H1 (cell line): ENCODE results near the gene NDUFA11. TPM values are rescaled to one million over a fixed set of nuclear protein-coding genes. Genes with fewer than 3 reads are reported as not detected.

Experiments used
- CTCF ChIA-PET: fragments of 300-600 bp; sonication (Branson Sonifier 250); formaldehyde crosslinking; loops from one replicate; lab custom pipeline; 2021; ENCODE audit not compliant: partially characterized antibody; lab: Charles Lee
- POLR2A ChIA-PET: fragments of 300-600 bp; sonication (Branson Sonifier 250); formaldehyde crosslinking; loops from one replicate; lab custom pipeline; 2021; ENCODE audit warnings: inconsistent platforms; ENCODE audit not compliant: partially characterized antibody; lab: Charles Lee
- DNase-seq, 2 experiments: peaks; one replicate each; pipeline versions ENCODE4 v3.0.0 to v3.0.0-alpha.2; 2010 to 2022; ENCODE audit warnings: low spot score in 2 of 2, low read depth in 1 of 2, mixed read lengths in 1 of 2
- FAIRE-seq: peaks from 2 replicates; lab custom pipeline; 2011; peaks lifted over from hg19 to GRCh38; lab: Jason Lieb, UNC
- H2AFZ ChIP-seq: 2 replicates; pipeline ENCODE4 v1.8.1; 2012; ENCODE audit warnings: low read length, inconsistent platforms
- H2AK5ac ChIP-seq: 2 replicates; pipeline ENCODE4 v1.6.1; 2013; ENCODE audit warnings: low read depth, low read length
- H2BK120ac ChIP-seq: replicated peaks from 2 replicates; pipeline ENCODE3; 2013; ENCODE audit warnings: low read depth, low read length, inconsistent platforms
- H2BK12ac ChIP-seq: 2 replicates; pipeline ENCODE4 v1.6.1; 2013; ENCODE audit warnings: low read depth, low read length
- H2BK15ac ChIP-seq: 2 replicates; pipeline ENCODE4 v1.6.1; 2013; ENCODE audit warnings: low read length
- H2BK20ac ChIP-seq: 2 replicates; pipeline ENCODE4 v1.6.1; 2013; ENCODE audit warnings: low read length
- H2BK5ac ChIP-seq: 2 replicates; pipeline ENCODE4 v1.6.1; 2013; ENCODE audit warnings: low read depth, low read length
- H3K14ac ChIP-seq: 2 replicates; pipeline ENCODE4 v1.6.1; 2013; ENCODE audit warnings: inconsistent platforms; ENCODE audit not compliant: insufficient read length
- H3K18ac ChIP-seq: 2 replicates; pipeline ENCODE4 v1.6.1; 2013; ENCODE audit warnings: low read length; ENCODE audit errors: extremely low read depth
- H3K23ac ChIP-seq: 2 replicates; pipeline ENCODE4 v1.6.1; 2013; ENCODE audit warnings: inconsistent platforms; ENCODE audit not compliant: insufficient read length
- H3K23me2 ChIP-seq: 2 replicates; pipeline ENCODE4 v1.6.1; 2013; ENCODE audit warnings: low read depth, low read length
- H3K27ac ChIP-seq: 2 replicates; pipeline ENCODE4 v1.6.1; 2011; ENCODE audit warnings: low read depth, low read length, inconsistent platforms
- H3K27me3 ChIP-seq, 4 experiments: replicated peaks in 1 of 4; 1 replicate in 1 of 4; 2 replicates in 3 of 4; pipeline versions ENCODE4 v1.6.1 to v1.8.1; 2011 to 2013; ENCODE audit warnings: low read length in 3 of 4, mild to moderate bottlenecking in 3 of 4, inconsistent platforms in 2 of 4, mixed read lengths in 2 of 4, moderate library complexity in 1 of 4; ENCODE audit not compliant: control insufficient read depth in 3 of 4, insufficient read depth in 3 of 4; ENCODE audit errors: extremely low read depth in 1 of 4
- H3K36me3 ChIP-seq, 4 experiments: 2 replicates each; pipeline versions ENCODE4 v1.6.1 to v1.8.1; 2011 to 2013; ENCODE audit warnings: mild to moderate bottlenecking in 4 of 4, low read length in 3 of 4, moderate library complexity in 2 of 4, control low read depth in 1 of 4, inconsistent platforms in 1 of 4; ENCODE audit not compliant: insufficient read depth in 4 of 4, control insufficient read depth in 2 of 4
- H3K4ac ChIP-seq: replicated peaks from 2 replicates; pipeline ENCODE3; 2013; ENCODE audit warnings: low read length, low read depth, mixed read lengths, inconsistent platforms; ENCODE audit not compliant: insufficient read length
- H3K4me1 ChIP-seq, 4 experiments: replicated peaks in 1 of 4; 1 replicate in 1 of 4; 2 replicates in 3 of 4; pipeline versions ENCODE4 v1.6.1 to v1.8.1; 2011 to 2013; ENCODE audit warnings: low read length in 3 of 4, inconsistent platforms in 2 of 4, mixed read lengths in 1 of 4; ENCODE audit not compliant: insufficient read depth in 4 of 4, control insufficient read depth in 3 of 4
- H3K4me2 ChIP-seq, 2 experiments: 2 replicates each; pipeline versions ENCODE4 v1.6.1 to v1.8.1; 2011 to 2013; ENCODE audit warnings: low read depth in 2 of 2, low read length in 2 of 2, control low read depth in 1 of 2, inconsistent platforms in 1 of 2, mild to moderate bottlenecking in 1 of 2; ENCODE audit not compliant: insufficient read depth in 1 of 2
- H3K4me3 ChIP-seq, 4 experiments: fragments of 200-600, 300-600 bp in 1 of 4; sonication (generic), shearing (Covaris generic), sonication (Bioruptor Twin) in 1 of 4; 2 replicates each; pipeline versions ENCODE4 v1.5.1 to v1.8.1; 2011 to 2016; ENCODE audit warnings: low read length in 4 of 4, low read depth in 3 of 4, control low read depth in 2 of 4, inconsistent platforms in 2 of 4, mild to moderate bottlenecking in 2 of 4, mixed read lengths in 1 of 4, moderate library complexity in 1 of 4; ENCODE audit not compliant: insufficient read depth in 2 of 4; ENCODE audit errors: extremely low read depth in 1 of 4
- H3K56ac ChIP-seq: replicated peaks from 2 replicates; pipeline ENCODE3; 2013; ENCODE audit warnings: low read depth, mild to moderate bottlenecking, mixed read lengths, low read length, inconsistent platforms; ENCODE audit not compliant: insufficient read length
- H3K79me1 ChIP-seq: 2 replicates; pipeline ENCODE4 v1.6.1; 2013; ENCODE audit warnings: low read depth, low read length, control low read depth
- H3K79me2 ChIP-seq, 2 experiments: 2 replicates each; pipeline versions ENCODE4 v1.6.1 to v1.8.1; 2012 to 2013; ENCODE audit warnings: low read length in 2 of 2, mild to moderate bottlenecking in 2 of 2, inconsistent platforms in 1 of 2; ENCODE audit not compliant: insufficient read depth in 2 of 2, control insufficient read depth in 1 of 2
- H3K9ac ChIP-seq, 4 experiments: replicated peaks in 1 of 4; 1 replicate in 1 of 4; 2 replicates in 3 of 4; pipeline versions ENCODE4 v1.6.1 to v1.8.1; 2011 to 2013; ENCODE audit warnings: low read depth in 3 of 4, low read length in 3 of 4, control low read depth in 2 of 4, mild to moderate bottlenecking in 2 of 4, moderate library complexity in 2 of 4, inconsistent platforms in 1 of 4; ENCODE audit errors: extremely low read depth in 1 of 4
- H3K9me3 ChIP-seq, 2 experiments: 2 replicates each; pipeline versions ENCODE4 v1.6.1 to v1.8.1; 2012 to 2013; ENCODE audit warnings: mild to moderate bottlenecking in 2 of 2, moderate library complexity in 2 of 2, control low read depth in 1 of 2, inconsistent platforms in 1 of 2, low read depth in 1 of 2, low read length in 1 of 2, mixed read lengths in 1 of 2; ENCODE audit not compliant: insufficient read depth in 2 of 2
- H4K20me1 ChIP-seq, 2 experiments: replicated peaks in 1 of 2; 2 replicates each; pipeline versions ENCODE3 to v1.8.1; 2011 to 2013; ENCODE audit warnings: inconsistent platforms in 2 of 2, low read length in 2 of 2, mild to moderate bottlenecking in 1 of 2; ENCODE audit not compliant: insufficient read depth in 2 of 2, control insufficient read depth in 1 of 2
- H4K5ac ChIP-seq: 2 replicates; pipeline ENCODE4 v1.6.1; 2013; ENCODE audit warnings: low read length, low read depth, mixed read lengths, inconsistent platforms; ENCODE audit not compliant: insufficient read length
- H4K8ac ChIP-seq: 2 replicates; pipeline ENCODE4 v1.8.0; 2013; ENCODE audit warnings: mild to moderate bottlenecking, moderate library complexity, low read length, inconsistent platforms; ENCODE audit not compliant: insufficient read depth; ENCODE audit errors: extremely low read depth
- H4K91ac ChIP-seq: replicated peaks from 2 replicates; pipeline ENCODE3; 2013; ENCODE audit warnings: low read length, mixed read lengths, inconsistent platforms; ENCODE audit not compliant: insufficient read length
- BCL11A ChIP-seq, 2 experiments: IDR thresholded peaks; one replicate each; pipeline ENCODE4 v1.6.1; 2011; ENCODE audit warnings: low read depth in 2 of 2, low read length in 2 of 2, mild to moderate bottlenecking in 2 of 2
- BRCA1 ChIP-seq: IDR thresholded peaks from 2 replicates; pipeline ENCODE4 v1.6.1; 2012; ENCODE audit warnings: low read depth, low read length, improper control_type of control experiment
- EP300 ChIP-seq, 2 experiments: IDR thresholded peaks; 1 replicate in 1 of 2; 2 replicates in 1 of 2; pipeline ENCODE4 v1.6.1; 2011 to 2012; ENCODE audit warnings: low read depth in 2 of 2, low read length in 2 of 2, mild to moderate bottlenecking in 2 of 2, borderline replicate concordance in 1 of 2, inconsistent platforms in 1 of 2, moderate library complexity in 1 of 2
- HDAC6 ChIP-seq: IDR thresholded peaks from one replicate; pipeline ENCODE4 v1.7.1; 2012; ENCODE audit warnings: low read depth, mild to moderate bottlenecking, inconsistent platforms, low read length, moderate library complexity
- JUN ChIP-seq: IDR thresholded peaks from 2 replicates; pipeline ENCODE4 v1.6.1; 2011; ENCODE audit warnings: low read depth, mild to moderate bottlenecking, improper control_type of control experiment, low read length
- KDM1A ChIP-seq: fragments of 200-600, 300-600 bp; sonication (generic); IDR thresholded peaks from 2 replicates; pipeline ENCODE4 v1.7.1; 2016; ENCODE audit warnings: mild to moderate bottlenecking, low read length, borderline replicate concordance
- RNF2 ChIP-seq: fragments of 200-900, 300-1000 bp; sonication (generic); IDR thresholded peaks from 2 replicates; pipeline ENCODE4 v1.7.1; 2016; ENCODE audit warnings: borderline replicate concordance, low read depth, mild to moderate bottlenecking, antibody characterized with exemption, low read length; ENCODE audit not compliant: poor library complexity, severe bottlenecking; ENCODE audit errors: missing control alignments
- RXRA ChIP-seq: IDR thresholded peaks from 2 replicates; pipeline ENCODE4 v1.6.1; 2011; ENCODE audit warnings: low read depth, mild to moderate bottlenecking, low read length, moderate library complexity; ENCODE audit not compliant: insufficient read depth
- SIRT6 ChIP-seq: IDR thresholded peaks from one replicate; pipeline ENCODE4 v1.7.1; 2012; ENCODE audit warnings: low read length, inconsistent platforms
- SIX5 ChIP-seq: IDR thresholded peaks from 2 replicates; pipeline ENCODE4 v1.6.1; 2011; ENCODE audit warnings: mild to moderate bottlenecking, low read depth, low read length
- SRF ChIP-seq: IDR thresholded peaks from 2 replicates; pipeline ENCODE4 v1.6.1; 2011; ENCODE audit warnings: mild to moderate bottlenecking, low read depth, low read length, moderate library complexity
- TBP ChIP-seq: IDR thresholded peaks from 2 replicates; pipeline ENCODE4 v1.6.1; 2011; ENCODE audit warnings: low read depth, low read length, improper control_type of control experiment
- TEAD4 ChIP-seq: IDR thresholded peaks from 2 replicates; pipeline ENCODE4 v1.6.1; 2012; ENCODE audit warnings: low read depth, low read length, inconsistent platforms, mixed read lengths
- WGBS, 2 experiments: shearing (Covaris generic) in 1 of 2; methylation state at CpG; one replicate each; pipeline versions ENCODE4 v1.1.6 to v1.1.7; 2013 to 2015; ENCODE audit warnings: low lambda C conversion rate in 2 of 2, mixed read lengths in 2 of 2, inconsistent platforms in 1 of 2, low coverage in 1 of 2, missing lambda C conversion rate in 1 of 2; ENCODE audit not compliant: insufficient replicate concordance in 2 of 2, insufficient coverage in 1 of 2, insufficient read length in 1 of 2; ENCODE audit errors: extremely low coverage in 1 of 2, missing lambda C conversion rate in 1 of 2; 5-methylcytosine and 5-hydroxymethylcytosine counted together
- polyA plus RNA-seq, 7 experiments: library from polyadenylated mRNA; depleted of rRNA in 3 of 7; stranded (reverse) in 5 of 7; unstranded in 2 of 7; fragments of >200 nt in 5 of 7; fragments of 200-250 nt in 2 of 7; gene quantifications; 1 replicate in 5 of 7; 2 replicates in 1 of 7; 4 replicates in 1 of 7; pipeline versions ENCODE4 v1.2.1 to v1.2.3, GENCODE V29; 2011 to 2013; ENCODE audit warnings: missing spikeins in 2 of 7, mixed read lengths in 2 of 7
- total RNA-seq: library from RNA; stranded (reverse); fragmentation: NEBNext Ultra II Directional; extraction: Animal tissue kit (Norgen Biotek cat#: 25700); gene quantifications from 2 replicates; pipeline ENCODE4 v1.2.1, GENCODE V29; 2021

The NDUFA11 gene
- total and polyA plus RNA-seq, 2 of the 8 experiments (the other 6 are each of a cell fraction or from before 2014, with no cell fraction given): 205 to 1,037 TPM

GRCh38 chr19:5918463-5919079 is 15.0 kb upstream of the NDUFA11 start:
- Histone ChIP-seq H3K79me2 (no peaks in the 10 kb centered on the region), H3K18ac (no peak overlapping the region), H3K79me1 (no peaks in the 10 kb centered on the region), H3K4me3 (no peak overlapping the region), H3K9ac (no peak overlapping the region), H4K91ac (no peak overlapping the region), H2BK120ac (no peak overlapping the region), H3K27me3 (no peaks in the 10 kb centered on the region), H3K23ac (no peak overlapping the region), H2AFZ (no peak overlapping the region), H2BK12ac (no peak overlapping the region), H3K4me2 (no peak overlapping the region), H4K5ac (no peak overlapping the region), H3K56ac (no peak overlapping the region), H2BK20ac (no peak overlapping the region), H3K23me2 (no peaks in the 10 kb centered on the region), H3K4me1 (no peaks in the 10 kb centered on the region), H3K4ac (no peak overlapping the region), H3K27ac (no peak overlapping the region), H2AK5ac (no peak overlapping the region), H3K9me3 (no peaks in the 10 kb centered on the region), H3K14ac (no peak overlapping the region), H4K20me1 (peaks cover 3 to 12% of the 10 kb centered on the region in 2 experiments), H3K36me3 (peaks cover 8 to 38% (median 30%) of the 10 kb centered on the region in 4 experiments), H2BK15ac (no peak overlapping the region), H2BK5ac (no peak overlapping the region), H4K8ac (no peak overlapping the region)
- 97% methylated on average over 18 of the region's 20 CpGs; no CpG with 5 or more reads in 1 of the 2 experiments for WGBS, 2 experiments
- FAIRE-seq (no peak), DNase-seq (no peak)
- POLR2A ChIA-PET: interaction anchor here (1.2 kb wide), 1 partner anchor 11 kb away, joined by 3 read pairs; no protein-coding TSS in a partner anchor
- TF ChIP-seq TBP (no peak), SIRT6 (no peak), TEAD4 (no peak), KDM1A (no peak), HDAC6 (no peak), RXRA (no peak), BCL11A (IDR thresholded peaks at IDR 0.05; ENCODE audit: low read depth in 2 of 2, low read length in 2 of 2) (no peak), SRF (no peak), RNF2 (no peak), JUN (no peak), SIX5 (no peak), EP300 (IDR thresholded peaks at IDR 0.05; ENCODE audit: borderline replicate concordance in 1 of 2, low read depth in 2 of 2, low read length in 2 of 2) (no peak), BRCA1 (no peak)
- CTCF ChIA-PET: no interaction called here
